HG03060 (cell line): ENCODE data around the gene UBAC1.
"Not testable (repeated sequence)": the region's sequence is repeated elsewhere in the genome, so short reads cannot be mapped to it uniquely, and the experiment has no call there.

Source experiments
- ATAC-seq: cut with Tn5 transposase; IDR thresholded peaks from one replicate; pipeline ENCODE4 v1.9.1; 2021; ENCODE audit warnings: low read depth, moderate number of reproducible peaks; ENCODE audit not compliant: unreplicated experiment

UBAC1 gene

DNA sequence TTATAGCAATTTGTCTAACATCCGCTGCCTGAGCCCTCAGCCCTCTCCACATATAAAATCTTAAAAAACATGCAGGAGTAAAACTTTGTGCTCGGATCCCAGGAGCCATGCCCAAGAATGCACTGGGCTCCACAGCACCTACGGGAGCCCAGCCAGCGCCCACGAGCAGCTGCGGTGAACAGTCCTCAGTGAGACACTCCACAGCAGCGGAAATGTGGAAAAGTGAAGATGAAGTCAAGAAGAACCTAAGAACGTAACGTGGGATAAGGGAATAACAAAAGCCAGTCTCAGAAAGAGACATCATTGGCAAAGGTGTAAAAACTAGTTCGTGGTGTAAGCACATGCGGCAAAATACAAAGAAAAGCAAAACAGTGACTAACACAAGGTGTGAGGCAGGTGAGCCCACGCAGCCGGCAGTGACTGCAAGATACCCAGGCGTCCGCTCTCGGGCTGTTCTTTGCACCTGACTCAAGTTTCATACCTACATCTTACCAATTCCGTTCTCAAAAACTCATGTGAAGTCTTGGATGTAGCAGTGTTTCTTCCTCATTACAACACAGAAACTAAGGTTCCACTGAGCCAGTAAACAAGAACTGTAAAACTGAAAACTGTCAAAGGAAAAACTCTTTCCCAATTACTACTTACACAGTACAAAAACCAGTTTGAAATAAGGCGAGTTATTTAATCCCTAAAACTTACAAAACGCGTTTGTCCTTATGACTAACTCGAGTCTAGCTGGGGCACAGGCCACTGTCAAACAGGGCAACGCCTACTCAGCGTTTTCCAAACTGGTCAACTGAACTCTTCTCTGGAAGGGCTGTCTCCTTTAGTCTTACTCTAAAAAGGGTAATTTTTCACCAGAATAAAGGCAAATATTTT is 55.6 kb downstream of the UBAC1 start:
- no peak for ATAC-seq

GRCh38 chr9:135903786-135904520 is 57.2 kb downstream of the UBAC1 start:
- ATAC-seq = no peak

- ATAC-seq = no peak
These were observed 57.9 kb downstream of the UBAC1 start for GRCh38 chr9:135903358-135903656.

DNA sequence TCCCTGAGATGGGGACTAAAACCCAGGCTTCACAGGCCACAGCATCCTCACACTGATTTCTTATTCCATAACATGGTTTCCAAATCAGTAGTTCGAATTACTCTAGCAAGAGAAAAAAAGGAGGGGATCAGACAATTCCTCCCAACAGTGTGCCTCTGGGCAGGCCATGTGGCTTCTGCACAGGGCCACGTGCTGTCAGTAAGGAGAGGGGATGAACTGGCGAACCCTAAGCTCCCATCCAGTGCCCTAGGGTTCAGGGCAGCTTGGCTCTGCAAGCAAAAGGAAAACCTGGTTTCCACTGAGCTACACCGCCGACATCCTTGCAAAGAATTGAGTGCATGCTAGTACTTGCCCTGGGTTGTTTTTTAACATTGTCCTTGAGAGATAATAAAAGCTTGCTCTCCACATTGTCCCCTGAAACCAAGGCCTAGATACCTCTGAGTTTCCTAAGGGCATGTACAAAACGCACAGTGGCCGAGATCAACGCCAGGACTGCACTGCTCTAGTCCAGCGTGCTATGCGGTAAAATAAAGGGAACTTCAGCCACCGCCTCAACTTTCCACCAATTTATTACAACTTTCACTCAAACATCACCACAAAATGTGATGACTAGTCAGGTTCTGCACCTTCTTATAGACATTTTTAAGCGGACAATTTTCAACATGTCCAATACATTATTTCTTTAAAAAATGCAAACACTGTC is 58.4 kb downstream of the UBAC1 start:
- no peak for ATAC-seq

- ATAC-seq = no peak
These were observed 59.3 kb downstream of the UBAC1 start for GRCh38 chr9:135901826-135902225.

- ATAC-seq = no peak
These were observed 60.0 kb downstream of the UBAC1 start for GRCh38 chr9:135901031-135901758.

- no peak for ATAC-seq
These were observed 62.4 kb downstream of the UBAC1 start for GRCh38 chr9:135898634-135899407.

GRCh38 chr9:135896626-135897025 is 64.5 kb downstream of the UBAC1 start:
- ATAC-seq = no peak

GRCh38 chr9:135896205-135896604 is 65.0 kb downstream of the UBAC1 start:
- no peak for ATAC-seq

DNA sequence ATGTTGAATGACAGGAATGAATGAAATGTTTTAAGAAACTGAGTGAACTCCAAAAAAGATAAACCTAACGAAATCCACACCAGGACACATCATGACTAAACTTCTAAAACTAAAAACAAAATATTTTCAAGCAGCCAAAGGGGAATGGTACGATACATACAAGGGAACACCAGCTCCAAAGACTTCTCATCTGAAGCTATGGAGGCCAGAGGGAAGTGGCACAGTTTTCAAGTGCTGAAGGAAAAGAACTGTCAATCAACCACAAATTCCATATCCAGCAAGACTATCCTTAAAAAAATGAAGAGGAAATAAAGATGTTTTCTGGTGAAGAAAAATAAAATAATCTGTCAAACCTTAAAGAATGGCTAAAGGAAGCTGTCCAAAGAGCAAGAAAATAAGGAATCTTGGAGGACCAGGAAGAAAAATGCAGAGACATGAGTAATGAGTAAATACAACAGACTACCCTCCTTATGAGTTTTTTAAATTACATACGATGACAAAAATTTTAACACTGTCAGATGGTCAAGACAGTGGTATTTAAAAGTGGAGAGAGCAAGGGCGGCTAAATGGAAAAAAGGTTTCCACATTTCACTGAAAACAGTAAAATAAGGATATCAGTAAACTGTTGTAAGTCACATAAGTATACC is 65.8 kb downstream of the UBAC1 start:
- no peak for ATAC-seq

DNA sequence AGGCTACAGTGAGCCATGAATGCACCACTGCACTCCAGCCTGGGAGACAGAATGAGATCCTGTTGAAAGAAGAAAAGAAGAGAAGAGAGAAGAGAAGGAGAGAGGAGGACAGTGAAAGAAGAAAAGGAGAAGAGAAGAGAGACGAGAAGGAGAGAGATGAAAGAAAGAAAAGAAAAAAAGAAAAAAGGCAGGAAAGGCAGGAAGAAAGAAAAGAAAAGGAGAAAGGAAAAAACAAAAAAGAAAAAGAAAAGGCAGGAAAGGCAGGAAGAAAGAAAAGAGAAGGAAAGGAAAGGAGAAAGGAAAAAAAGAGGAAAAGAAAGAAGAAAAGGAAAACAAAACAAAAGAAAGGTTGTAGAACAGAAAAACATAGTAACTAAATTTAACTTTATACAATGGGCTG is 68.1 kb downstream of the UBAC1 start:
- ATAC-seq = no peak

GRCh38 chr9:135892327-135892726 is 68.8 kb downstream of the UBAC1 start:
- ATAC-seq = not testable (repeated sequence)

GRCh38 chr9:135891027-135891631 is 70.0 kb downstream of the UBAC1 start:
- no peak for ATAC-seq

DNA sequence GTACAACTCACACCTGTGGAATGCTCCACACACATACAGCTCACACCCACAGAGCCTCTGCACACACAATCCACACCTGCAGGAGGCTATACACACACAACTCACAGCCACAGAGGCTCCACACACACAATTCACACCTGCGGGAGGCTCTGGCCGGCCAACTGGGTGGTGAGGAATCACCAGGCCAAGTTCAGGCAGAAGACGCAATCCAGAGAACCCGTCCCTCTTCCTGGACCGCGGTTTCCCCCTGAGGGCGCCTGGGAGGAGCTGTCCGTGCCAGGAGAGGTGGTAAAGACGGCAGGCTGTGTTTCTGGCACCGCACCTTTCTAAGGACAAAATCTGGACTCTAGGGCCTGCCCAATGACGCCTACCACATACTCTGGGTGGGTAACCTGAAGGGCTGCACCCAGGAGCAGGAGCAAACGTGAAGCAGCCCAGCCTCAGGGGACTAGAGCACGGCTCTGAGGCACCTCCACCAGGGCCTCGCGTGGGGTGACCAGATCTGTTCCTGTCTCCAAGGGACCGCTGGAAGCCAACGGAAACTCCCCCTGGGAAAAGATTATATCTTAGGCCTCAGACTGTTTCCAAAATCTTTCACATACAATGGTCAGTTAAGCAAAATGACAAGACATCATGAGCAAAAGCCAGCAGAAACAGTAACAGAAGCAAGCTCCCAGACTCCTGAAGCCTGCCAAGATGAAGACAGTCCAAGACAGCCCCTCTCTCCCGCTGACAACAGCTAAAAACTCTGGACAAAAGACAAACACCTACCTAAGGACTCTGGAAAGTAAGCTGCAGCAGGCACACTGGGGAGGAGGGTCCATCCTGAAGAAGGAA is 70.8 kb downstream of the UBAC1 start:
- ATAC-seq = no peak

GRCh38 chr9:135889564-135890189 is 71.5 kb downstream of the UBAC1 start:
- no peak for ATAC-seq

GRCh38 chr9:135888766-135889394 is 72.3 kb downstream of the UBAC1 start:
- no peak for ATAC-seq

DNA sequence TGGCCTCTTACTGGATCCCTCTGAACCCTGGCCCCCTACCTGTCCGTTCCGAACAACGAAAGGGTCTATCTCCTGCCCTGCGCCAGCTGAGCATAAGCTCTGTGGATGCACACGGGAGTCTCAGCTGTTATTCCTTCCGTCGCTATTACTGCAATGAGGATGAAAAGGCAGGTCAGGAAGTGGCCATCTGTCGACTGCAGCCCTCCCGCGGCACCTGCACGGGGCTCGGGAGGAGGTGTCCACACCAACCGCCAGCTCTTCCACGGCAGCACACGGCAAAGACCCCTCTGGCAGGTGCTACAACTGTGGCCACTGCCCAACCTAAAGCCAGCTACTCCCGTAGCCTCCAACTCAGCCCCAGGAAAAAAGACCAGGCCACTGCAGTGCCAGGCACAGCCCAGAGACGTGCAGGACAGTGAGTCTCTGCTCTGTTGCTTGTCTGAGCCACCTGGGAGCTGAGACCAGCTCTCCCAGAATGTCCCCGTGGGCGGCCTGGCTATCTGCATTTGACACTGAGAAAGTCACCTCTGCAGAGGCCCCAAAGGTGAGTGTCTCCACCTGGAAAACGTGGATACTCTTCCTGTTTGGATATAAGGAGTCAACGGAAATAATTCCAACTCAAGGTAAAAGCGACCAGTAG is 72.9 kb downstream of the UBAC1 start:
- ATAC-seq = no peak
